GM12872 (cell line): ENCODE measurements around the gene CDK5.

Experiments
- TF ChIP-seq, protein P1 (sequence below): IDR thresholded peaks from 3 replicates; pipeline ENCODE4 v1.5.1; 2011; ENCODE audit warnings: low read depth, mild to moderate bottlenecking, low read length, moderate library complexity; ENCODE audit not compliant: insufficient read depth

Gene CDK5

DNA sequence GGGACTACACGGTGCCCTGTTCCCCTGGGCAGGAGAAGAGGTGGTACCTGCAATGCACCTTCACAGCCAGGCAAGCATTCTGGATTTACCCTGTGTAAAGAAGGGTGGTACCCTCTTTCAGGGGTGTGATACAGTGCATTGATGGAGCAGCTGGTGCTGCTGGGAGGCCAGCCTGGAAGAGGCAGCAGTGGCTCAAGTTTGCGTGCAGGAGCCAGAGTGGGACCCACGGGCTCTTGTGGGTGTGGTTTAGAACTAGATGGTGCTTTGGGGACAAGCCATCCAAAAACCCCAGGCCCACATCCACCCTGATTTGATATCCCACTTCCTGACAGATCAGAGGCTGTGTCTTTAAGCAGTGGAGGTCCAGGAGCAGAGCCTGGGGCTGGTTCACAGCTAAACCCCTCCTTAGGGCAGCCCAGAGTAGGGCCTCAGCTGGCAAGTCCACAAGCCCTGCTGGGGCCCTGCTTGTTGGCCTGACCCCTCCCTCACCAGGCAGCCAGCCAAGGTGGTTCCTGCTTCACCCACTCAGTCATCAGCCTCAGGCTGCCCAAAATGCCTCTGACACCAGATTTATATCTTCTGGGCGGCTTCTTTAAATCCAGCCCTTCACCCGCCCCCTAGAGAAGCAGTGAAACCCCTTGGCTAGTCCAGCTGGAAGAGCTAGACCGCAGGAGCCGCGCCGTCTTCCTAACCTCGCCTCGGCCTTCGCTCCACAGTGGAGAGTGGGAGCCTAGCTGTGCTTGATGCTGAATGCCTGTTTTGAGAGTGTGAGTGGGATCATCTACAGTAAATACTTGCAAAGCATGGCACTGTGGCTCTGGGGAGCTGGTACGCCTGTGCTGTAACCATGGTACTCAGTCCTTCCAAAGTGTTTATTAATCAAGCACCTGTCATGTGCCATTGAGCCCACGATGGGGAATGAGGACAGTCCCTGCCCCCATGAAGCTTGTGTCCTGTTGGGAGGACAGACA is 10.8 kb downstream of the CDK5 start:
- TF ChIP-seq, protein P1, sequence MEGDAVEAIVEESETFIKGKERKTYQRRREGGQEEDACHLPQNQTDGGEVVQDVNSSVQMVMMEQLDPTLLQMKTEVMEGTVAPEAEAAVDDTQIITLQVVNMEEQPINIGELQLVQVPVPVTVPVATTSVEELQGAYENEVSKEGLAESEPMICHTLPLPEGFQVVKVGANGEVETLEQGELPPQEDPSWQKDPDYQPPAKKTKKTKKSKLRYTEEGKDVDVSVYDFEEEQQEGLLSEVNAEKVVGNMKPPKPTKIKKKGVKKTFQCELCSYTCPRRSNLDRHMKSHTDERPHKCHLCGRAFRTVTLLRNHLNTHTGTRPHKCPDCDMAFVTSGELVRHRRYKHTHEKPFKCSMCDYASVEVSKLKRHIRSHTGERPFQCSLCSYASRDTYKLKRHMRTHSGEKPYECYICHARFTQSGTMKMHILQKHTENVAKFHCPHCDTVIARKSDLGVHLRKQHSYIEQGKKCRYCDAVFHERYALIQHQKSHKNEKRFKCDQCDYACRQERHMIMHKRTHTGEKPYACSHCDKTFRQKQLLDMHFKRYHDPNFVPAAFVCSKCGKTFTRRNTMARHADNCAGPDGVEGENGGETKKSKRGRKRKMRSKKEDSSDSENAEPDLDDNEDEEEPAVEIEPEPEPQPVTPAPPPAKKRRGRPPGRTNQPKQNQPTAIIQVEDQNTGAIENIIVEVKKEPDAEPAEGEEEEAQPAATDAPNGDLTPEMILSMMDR = no peak

DNA sequence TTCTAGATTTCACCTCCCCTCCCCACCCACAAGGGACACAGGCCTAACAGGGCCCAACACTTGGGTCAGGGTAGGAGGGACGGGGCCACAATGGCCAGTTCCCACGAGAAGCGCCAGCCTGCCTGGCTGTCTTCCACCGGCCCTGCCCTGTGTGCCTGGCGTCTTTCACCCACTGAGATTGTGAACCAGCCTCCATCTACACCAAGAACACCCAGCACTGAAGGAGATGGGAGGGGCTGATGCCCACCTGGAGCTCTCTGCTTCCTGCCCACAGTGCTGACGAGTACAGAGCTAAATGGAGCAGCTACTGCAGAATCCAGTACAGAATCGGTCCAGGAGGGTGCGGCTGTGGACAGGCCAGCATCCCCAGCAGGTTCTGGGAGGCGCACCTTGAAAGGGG is 11.7 kb downstream of the CDK5 start:
- TF ChIP-seq, protein P1 = no peak

DNA sequence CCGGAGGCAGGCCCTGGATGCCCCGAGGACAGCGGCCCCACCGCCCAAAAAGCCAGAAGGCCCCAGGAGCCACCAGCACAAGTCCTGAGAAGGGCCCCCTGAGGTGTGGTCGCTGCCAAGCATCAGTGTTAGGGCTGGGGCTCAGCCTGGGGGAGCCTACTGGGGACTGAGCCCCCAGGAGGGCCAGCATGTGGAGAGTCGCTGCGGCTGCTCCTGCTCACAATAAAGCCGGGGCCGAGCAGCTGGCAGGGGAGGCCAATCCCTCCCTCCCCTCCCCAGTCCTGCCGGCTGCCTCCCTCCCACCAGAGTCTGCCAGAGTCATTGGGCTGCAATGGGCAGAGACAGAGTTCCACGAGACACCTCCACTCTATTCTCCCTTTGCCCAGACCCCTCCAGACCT is 12.4 kb downstream of the CDK5 start:
- TF ChIP-seq, protein P1 = no peak

DNA sequence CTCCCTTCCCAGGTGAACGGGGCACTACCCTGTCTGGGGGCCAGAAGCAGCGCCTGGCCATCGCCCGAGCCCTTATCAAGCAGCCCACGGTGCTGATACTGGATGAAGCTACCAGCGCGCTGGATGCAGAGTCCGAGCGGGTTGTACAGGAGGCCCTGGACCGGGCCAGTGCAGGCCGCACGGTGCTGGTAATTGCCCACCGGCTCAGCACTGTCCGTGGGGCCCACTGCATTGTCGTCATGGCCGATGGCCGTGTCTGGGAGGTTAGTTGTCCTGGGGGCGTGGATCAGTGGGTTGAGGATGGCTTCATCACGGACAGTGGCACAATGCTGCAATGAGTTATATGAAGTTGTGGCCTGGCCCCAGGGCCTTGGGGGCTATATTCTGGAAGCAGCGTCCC is 13.7 kb downstream of the CDK5 start:
- TF ChIP-seq, protein P1 = no peak

DNA sequence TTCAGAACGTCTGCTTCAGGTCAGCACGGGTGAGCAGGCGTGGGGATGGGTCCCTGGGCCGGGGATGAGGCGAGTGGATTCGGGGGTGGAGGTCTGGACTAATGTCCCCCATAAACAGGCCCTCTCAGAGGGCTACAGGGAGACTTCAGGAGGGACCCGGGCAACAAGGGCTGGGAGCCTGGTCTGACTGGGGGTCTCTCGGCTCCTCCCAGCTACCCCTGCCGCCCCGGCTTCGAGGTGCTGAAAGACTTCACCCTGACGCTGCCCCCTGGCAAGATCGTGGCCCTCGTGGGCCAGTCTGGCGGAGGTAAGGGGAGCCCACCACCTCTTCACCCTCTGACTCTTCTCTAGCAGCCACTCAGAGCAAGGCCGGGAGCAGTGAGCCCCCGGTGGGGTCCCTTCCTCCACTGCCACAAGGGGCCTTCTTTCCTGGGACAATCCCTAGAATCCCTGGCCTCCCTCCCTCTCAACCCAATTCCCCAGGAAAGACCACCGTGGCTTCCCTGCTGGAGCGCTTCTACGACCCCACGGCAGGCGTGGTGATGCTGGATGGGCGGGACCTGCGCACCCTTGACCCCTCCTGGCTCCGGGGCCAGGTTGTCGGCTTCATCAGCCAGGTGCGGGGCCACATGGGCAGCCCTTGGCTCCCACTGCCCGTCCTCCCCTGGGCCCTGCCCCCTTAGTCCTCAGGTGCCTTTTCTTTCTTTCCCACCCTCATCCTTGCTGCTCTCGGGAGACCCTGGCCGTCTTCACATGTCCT is 16.9 kb downstream of the CDK5 start:
- TF ChIP-seq, protein P1 = no peak

DNA sequence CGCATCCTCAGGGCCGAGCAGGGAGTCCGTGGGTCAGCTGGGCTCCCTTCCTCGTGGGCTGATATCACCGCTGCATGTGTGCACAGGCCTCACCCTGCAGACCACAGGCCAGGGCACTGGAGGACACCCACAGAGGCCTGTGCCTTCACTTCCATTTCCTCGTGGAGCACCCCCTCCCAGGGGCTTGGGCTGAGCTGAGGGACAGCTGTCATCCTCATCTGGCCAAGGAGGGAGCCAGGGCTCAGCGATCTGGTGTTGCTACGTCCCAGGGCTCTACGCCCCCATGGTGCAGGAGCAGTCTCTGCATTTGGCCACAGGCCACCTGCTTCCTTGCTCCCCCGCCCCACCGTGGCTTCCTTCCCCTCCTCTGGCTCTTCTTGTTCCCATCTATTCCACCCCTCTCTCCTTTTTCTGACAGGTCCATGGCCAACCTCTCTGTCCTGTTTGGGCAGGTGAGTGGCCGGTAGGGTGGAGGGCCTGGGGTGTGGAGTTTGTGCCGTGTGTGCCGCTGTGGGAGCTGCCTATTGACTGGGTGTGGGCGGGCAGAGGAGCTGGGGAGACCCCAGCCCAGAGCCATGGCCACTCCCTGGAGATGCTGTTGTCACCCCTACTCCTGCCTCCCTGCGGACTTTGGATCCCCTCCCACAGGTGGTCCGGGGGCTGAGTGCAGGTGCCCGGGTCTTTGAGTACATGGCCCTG is 17.7 kb downstream of the CDK5 start:
- TF ChIP-seq, protein P1 = no peak
